GM12878 (cell line): ENCODE measurements around the gene ANKHD1. TPM values are rescaled to one million over a fixed set of nuclear protein-coding genes. Genes with fewer than 3 reads are reported as not detected.

Source experiments
- ATAC-seq: fragments of 200-7000 bp; cut with Tn5 transposase; 3 replicates; pipeline ENCODE4 v1.9.1; 2020; ENCODE audit warnings: mild to moderate bottlenecking, moderate library complexity
- BruUV-seq: library from RNA; stranded (reverse); fragments of 400-500 nt; replicated peaks from 2 replicates; lab custom pipeline; 2021; lab: Mats Ljungman, UMichigan
- CTCF ChIA-PET: fragments of 300-600 bp; sonication (Branson Sonifier 250); formaldehyde crosslinking; extraction: SDS; loops from one replicate; lab custom pipeline; 2021; ENCODE audit warnings: inconsistent platforms; lab: Yijun Ruan, JAX
- POLR2A ChIA-PET: fragments of 350-600 bp; formaldehyde crosslinking; extraction: SDS; loops from one replicate; lab custom pipeline; 2021; ENCODE audit warnings: inconsistent platforms; lab: Charles Lee
- RAD21 ChIA-PET: fragments of 300-600 bp; sonication (Branson Sonifier 250); formaldehyde crosslinking; loops from one replicate; lab custom pipeline; 2023; ENCODE audit warnings: antibody characterized with exemption; ENCODE audit not compliant: unreplicated experiment; lab: Charles Lee
- SMC1A ChIA-PET: fragments of 300-600 bp; sonication (Branson Sonifier 250); formaldehyde crosslinking; loops from one replicate; lab custom pipeline; 2023; ENCODE audit not compliant: unreplicated experiment, uncharacterized antibody; lab: Charles Lee
- DNase-seq: peaks from one replicate; pipeline ENCODE4 v3.0.0-alpha.2; 2011; ENCODE audit warnings: low read depth, low spot score
- FAIRE-seq: peaks from 3 replicates; lab custom pipeline; 2011; peaks lifted over from hg19 to GRCh38; lab: Jason Lieb, UNC
- H2AFZ ChIP-seq: 2 replicates; pipeline ENCODE4 v1.6.0; 2011; ENCODE audit warnings: low read depth, low read length, control low read depth; ENCODE audit not compliant: control insufficient read depth
- H3K27ac ChIP-seq: 2 replicates; pipeline ENCODE4 v1.5.1; 2011; ENCODE audit warnings: control low read depth; ENCODE audit not compliant: control insufficient read depth, insufficient read depth
- H3K27me3 ChIP-seq, 2 experiments: replicated peaks in 1 of 2; 2 replicates each; pipeline versions ENCODE4 v1.6.0 to v1.6.1; 2011; ENCODE audit warnings: low read length in 1 of 2; ENCODE audit not compliant: control insufficient read depth in 2 of 2, insufficient read depth in 2 of 2
- H3K36me3 ChIP-seq, 2 experiments: 2 replicates each; pipeline ENCODE4 v1.5.1; 2011; ENCODE audit warnings: low read length in 1 of 2; ENCODE audit not compliant: control insufficient read depth in 2 of 2, insufficient read depth in 2 of 2
- H3K4me1 ChIP-seq: 2 replicates; pipeline ENCODE4 v1.6.1; 2011; ENCODE audit warnings: mild to moderate bottlenecking, low read length, moderate library complexity, mixed read lengths; ENCODE audit not compliant: control insufficient read depth, insufficient read depth
- H3K4me2 ChIP-seq: 2 replicates; pipeline ENCODE4 v1.6.0; 2011; ENCODE audit warnings: control low read depth; ENCODE audit not compliant: control insufficient read depth, insufficient read depth
- H3K4me3 ChIP-seq: fragments of 200-600 bp; sonication (generic); 2 replicates; pipeline ENCODE4 v1.5.1; 2016
- H3K79me2 ChIP-seq: 2 replicates; pipeline ENCODE4 v1.6.0; 2011; ENCODE audit warnings: low read length; ENCODE audit not compliant: control insufficient read depth, insufficient read depth
- H3K9ac ChIP-seq: 2 replicates; pipeline ENCODE4 v1.8.0; 2011; ENCODE audit warnings: low read length, control low read depth, mixed read lengths; ENCODE audit not compliant: control insufficient read depth, insufficient read depth
- H3K9me3 ChIP-seq: replicated peaks from 3 replicates; pipeline ENCODE4 v1.5.1; 2011; ENCODE audit warnings: mild to moderate bottlenecking, low read length; ENCODE audit not compliant: control insufficient read depth, insufficient read depth
- H4K20me1 ChIP-seq: 2 replicates; pipeline ENCODE4 v1.6.0; 2011; ENCODE audit not compliant: control insufficient read depth, insufficient read depth
- BRCA1 ChIP-seq: IDR thresholded peaks from 2 replicates; pipeline ENCODE4 v1.6.1; 2011; ENCODE audit warnings: low read depth, low read length, improper control_type of control experiment
- CBX3 ChIP-seq: fragments of 200-600 bp; sonication (generic); IDR thresholded peaks from 2 replicates; pipeline ENCODE4 v1.6.1; 2016; ENCODE audit warnings: low read depth, borderline replicate concordance
- CREB1 ChIP-seq: IDR thresholded peaks from 2 replicates; pipeline ENCODE4 v1.6.1; 2012; ENCODE audit warnings: low read depth, mild to moderate bottlenecking, inconsistent platforms
- IRF4 ChIP-seq: IDR thresholded peaks from 2 replicates; pipeline ENCODE4 v1.6.1; 2011; ENCODE audit warnings: low read depth, low read length
- MYC ChIP-seq: IDR thresholded peaks from 2 replicates; pipeline ENCODE4 v1.6.1; 2011; ENCODE audit warnings: mild to moderate bottlenecking, low read length, moderate library complexity, inconsistent platforms; ENCODE audit not compliant: insufficient read depth, insufficient replicate concordance, insufficient read length, severe bottlenecking
- NFYA ChIP-seq: IDR thresholded peaks from 2 replicates; pipeline ENCODE4 v1.6.1; 2011; ENCODE audit warnings: low read depth, mild to moderate bottlenecking, low read length, improper control_type of control experiment, borderline replicate concordance
- NR2C2 ChIP-seq: IDR thresholded peaks from 2 replicates; pipeline ENCODE4 v1.6.1; 2011; ENCODE audit warnings: borderline replicate concordance, low read depth; ENCODE audit not compliant: control insufficient read depth, insufficient read length
- SRF ChIP-seq, 2 experiments: IDR thresholded peaks; 2 replicates each; pipeline ENCODE4 v1.6.1; 2011; ENCODE audit warnings: low read depth in 2 of 2, low read length in 2 of 2, mild to moderate bottlenecking in 1 of 2, moderate library complexity in 1 of 2
- WRNIP1 ChIP-seq: IDR thresholded peaks from 2 replicates; pipeline ENCODE4 v1.6.1; 2011; ENCODE audit warnings: low read depth, low read length, improper control_type of control experiment, borderline replicate concordance
- YBX1 ChIP-seq: fragments of 450-650 bp; IDR thresholded peaks from 2 replicates; pipeline ENCODE4 v1.6.1; 2016; ENCODE audit warnings: antibody characterized with exemption
- ZNF622 ChIP-seq: fragments of 450-650 bp; IDR thresholded peaks from 2 replicates; pipeline ENCODE4 v1.6.1; 2017; ENCODE audit warnings: mild to moderate bottlenecking, inconsistent platforms
- WGBS: methylation state at CpG from one replicate; pipeline ENCODE4 v1.1.6; 2016; ENCODE audit warnings: low lambda C conversion rate; ENCODE audit not compliant: insufficient replicate concordance, insufficient coverage; ENCODE audit errors: missing lambda C conversion rate; 5-methylcytosine and 5-hydroxymethylcytosine counted together
- in situ Hi-C: fragments of 300-500 bp; cut with MboI; formaldehyde crosslinking; loops from 9 replicates; pipeline ENCODE4 v1.14.3; 2018; ENCODE audit warnings: mixed read lengths
- intact Hi-C: fragments of 100-400 bp; cut with micrococcal nuclease; formaldehyde crosslinking; loops from one replicate; pipeline ENCODE4 v1.14.2; 2022; ENCODE audit not compliant: unreplicated experiment
- polyA plus RNA-seq, 11 experiments: library from polyadenylated mRNA; depleted of rRNA in 4 of 11; unstranded in 6 of 11; stranded (reverse) in 5 of 11; fragments of >200 nt; fragmentation: Nextera tagmentation in 4 of 11; fragmentation: Illumina TruSeq in 1 of 11; extraction: Ambion mirVana in 4 of 11; extraction: Trizol in 1 of 11; gene quantifications; 1 replicate in 1 of 11; 2 replicates in 10 of 11; pipeline versions ENCODE4 v1.2.1 to v1.2.3, GENCODE V29; 2011 to 2016; ENCODE audit warnings: inconsistent platforms in 2 of 11, missing spikeins in 2 of 11, low read depth in 1 of 11
- total RNA-seq, 4 experiments: library from RNA; depleted of rRNA in 3 of 4; stranded (reverse); fragments of >200 nt in 3 of 4; fragmentation: Illumina TruSeq in 1 of 4; extraction: Trizol in 1 of 4; gene quantifications; 2 replicates each; pipeline versions ENCODE4 v1.2.1 to v1.2.3, GENCODE V29; 2013 to 2021
- TF ChIP-seq, protein P1 (sequence below): fragments of 450-650 bp; IDR thresholded peaks from 2 replicates; pipeline ENCODE4 v1.6.1; 2014; ENCODE audit warnings: mild to moderate bottlenecking
- TF ChIP-seq, protein P2 (sequence below): fragments of 450-650 bp; IDR thresholded peaks from 2 replicates; pipeline ENCODE4 v1.6.1; 2017; ENCODE audit warnings: mild to moderate bottlenecking, moderate library complexity

ANKHD1 gene
- total and polyA plus RNA-seq, 10 of the 15 experiments (the other 5 are each of a cell fraction or from before 2014, with no cell fraction given) = 31.6 to 96.8 (median 74.3) TPM

DNA sequence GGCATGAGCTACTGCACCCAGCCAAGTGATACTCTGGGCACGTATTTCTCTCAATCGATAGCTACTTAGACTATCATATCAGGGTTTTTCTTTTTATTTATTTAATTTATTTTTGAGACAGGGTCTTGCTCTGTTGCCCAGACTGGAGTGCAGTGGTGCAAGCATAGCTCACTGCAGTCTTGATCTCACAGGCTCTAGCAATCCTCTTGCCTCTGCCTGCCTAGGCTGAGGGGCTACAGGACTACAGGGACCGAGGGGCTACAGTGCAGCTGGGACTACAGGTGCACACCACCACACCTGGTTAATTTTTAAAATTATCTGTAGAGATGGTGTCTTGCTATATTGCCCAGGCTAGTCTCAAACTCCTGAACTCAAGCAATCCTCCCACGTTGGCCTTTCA is 20.3 kb upstream of the ANKHD1 start:
- FAIRE-seq (no peak), DNase-seq (no peak), ATAC-seq (no peak)
- ChIA-PET RAD21 (interaction anchor here (1.2 kb wide), 1 partner anchor 9 kb away, joined by 4 read pairs; no protein-coding TSS in a partner anchor), SMC1A (no interaction called here), POLR2A (no interaction called here), CTCF (interaction anchor here (0.7 to 2.3 kb wide), 2 partner anchors 8 to 137 kb away, joined by 3 to 17 read pairs; no protein-coding TSS in a partner anchor)
- no peaks in the 10 kb centered on the region for H3K79me2 ChIP-seq
- no peaks in the 10 kb centered on the region for H3K36me3 ChIP-seq
- H3K9ac ChIP-seq = no peak overlapping the region
- H4K20me1 ChIP-seq = no peaks in the 10 kb centered on the region
- no peaks in the 10 kb centered on the region for H3K27me3 ChIP-seq
- BruUV-seq = no TSS peak
- H3K4me2 ChIP-seq = no peak overlapping the region
- in situ Hi-C loops = no loop called here
- H3K4me1 ChIP-seq = no peaks in the 10 kb centered on the region
- no peaks in the 10 kb centered on the region; the same call in 2 of the 3 replicates for H3K9me3 ChIP-seq
- H2AFZ ChIP-seq = no peak overlapping the region
- no peak overlapping the region for H3K27ac ChIP-seq
- intact Hi-C loops = no loop called here
- TF ChIP-seq, protein P1, sequence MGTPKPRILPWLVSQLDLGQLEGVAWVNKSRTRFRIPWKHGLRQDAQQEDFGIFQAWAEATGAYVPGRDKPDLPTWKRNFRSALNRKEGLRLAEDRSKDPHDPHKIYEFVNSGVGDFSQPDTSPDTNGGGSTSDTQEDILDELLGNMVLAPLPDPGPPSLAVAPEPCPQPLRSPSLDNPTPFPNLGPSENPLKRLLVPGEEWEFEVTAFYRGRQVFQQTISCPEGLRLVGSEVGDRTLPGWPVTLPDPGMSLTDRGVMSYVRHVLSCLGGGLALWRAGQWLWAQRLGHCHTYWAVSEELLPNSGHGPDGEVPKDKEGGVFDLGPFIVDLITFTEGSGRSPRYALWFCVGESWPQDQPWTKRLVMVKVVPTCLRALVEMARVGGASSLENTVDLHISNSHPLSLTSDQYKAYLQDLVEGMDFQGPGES = no peak
- no peak for TF ChIP-seq NR2C2
- no peak for TF ChIP-seq ZNF622
- TF ChIP-seq YBX1 = no peak
- no peak for TF ChIP-seq WRNIP1
- no peak for TF ChIP-seq NFYA
- no peak for TF ChIP-seq IRF4
- TF ChIP-seq SRF (IDR thresholded peaks at IDR 0.05; ENCODE audit: low read depth in 2 of 2, low read length in 2 of 2) = no peak
- TF ChIP-seq CBX3 = no peak
- TF ChIP-seq MYC = no peak
- TF ChIP-seq, protein P2, sequence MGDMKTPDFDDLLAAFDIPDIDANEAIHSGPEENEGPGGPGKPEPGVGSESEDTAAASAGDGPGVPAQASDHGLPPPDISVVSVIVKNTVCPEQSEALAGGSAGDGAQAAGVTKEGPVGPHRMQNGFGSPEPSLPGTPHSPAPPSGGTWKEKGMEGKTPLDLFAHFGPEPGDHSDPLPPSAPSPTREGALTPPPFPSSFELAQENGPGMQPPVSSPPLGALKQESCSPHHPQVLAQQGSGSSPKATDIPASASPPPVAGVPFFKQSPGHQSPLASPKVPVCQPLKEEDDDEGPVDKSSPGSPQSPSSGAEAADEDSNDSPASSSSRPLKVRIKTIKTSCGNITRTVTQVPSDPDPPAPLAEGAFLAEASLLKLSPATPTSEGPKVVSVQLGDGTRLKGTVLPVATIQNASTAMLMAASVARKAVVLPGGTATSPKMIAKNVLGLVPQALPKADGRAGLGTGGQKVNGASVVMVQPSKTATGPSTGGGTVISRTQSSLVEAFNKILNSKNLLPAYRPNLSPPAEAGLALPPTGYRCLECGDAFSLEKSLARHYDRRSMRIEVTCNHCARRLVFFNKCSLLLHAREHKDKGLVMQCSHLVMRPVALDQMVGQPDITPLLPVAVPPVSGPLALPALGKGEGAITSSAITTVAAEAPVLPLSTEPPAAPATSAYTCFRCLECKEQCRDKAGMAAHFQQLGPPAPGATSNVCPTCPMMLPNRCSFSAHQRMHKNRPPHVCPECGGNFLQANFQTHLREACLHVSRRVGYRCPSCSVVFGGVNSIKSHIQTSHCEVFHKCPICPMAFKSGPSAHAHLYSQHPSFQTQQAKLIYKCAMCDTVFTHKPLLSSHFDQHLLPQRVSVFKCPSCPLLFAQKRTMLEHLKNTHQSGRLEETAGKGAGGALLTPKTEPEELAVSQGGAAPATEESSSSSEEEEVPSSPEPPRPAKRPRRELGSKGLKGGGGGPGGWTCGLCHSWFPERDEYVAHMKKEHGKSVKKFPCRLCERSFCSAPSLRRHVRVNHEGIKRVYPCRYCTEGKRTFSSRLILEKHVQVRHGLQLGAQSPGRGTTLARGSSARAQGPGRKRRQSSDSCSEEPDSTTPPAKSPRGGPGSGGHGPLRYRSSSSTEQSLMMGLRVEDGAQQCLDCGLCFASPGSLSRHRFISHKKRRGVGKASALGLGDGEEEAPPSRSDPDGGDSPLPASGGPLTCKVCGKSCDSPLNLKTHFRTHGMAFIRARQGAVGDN = no peak
- TF ChIP-seq CREB1 = no peak
- TF ChIP-seq BRCA1 = no peak
- no peak overlapping the region for H3K4me3 ChIP-seq
- WGBS = 73% methylated on average over 4 of the region's 4 CpGs
